BE2C (cell line): ENCODE results near the gene PKN3.
"Not testable (repeated sequence)": the region's sequence is repeated elsewhere in the genome, so short reads cannot be mapped to it uniquely, and the experiment has no call there.

Experiments
- DNase-seq: peaks from one replicate; pipeline ENCODE4 v3.0.0-alpha.2; 2020
- H3K27me3 ChIP-seq: fragments of 250-450 bp; sonication (Bioruptor Pico); 2 replicates; pipeline ENCODE4 v1.5.1; 2020; ENCODE audit warnings: mild to moderate bottlenecking
- H3K36me3 ChIP-seq: fragments of 250-450 bp; sonication (Bioruptor Pico); 2 replicates; pipeline ENCODE4 v1.5.1; 2020; ENCODE audit warnings: mild to moderate bottlenecking
- H3K4me1 ChIP-seq: fragments of 250-450 bp; sonication (Bioruptor Pico); 2 replicates; pipeline ENCODE4 v1.5.1; 2020
- H3K4me3 ChIP-seq: 2 replicates; pipeline ENCODE4 v1.5.1; 2011; ENCODE audit warnings: low read depth, low read length
- H3K9me3 ChIP-seq: fragments of 250-450 bp; sonication (Bioruptor Pico); 2 replicates; pipeline ENCODE4 v1.5.1; 2020
- CTCF ChIP-seq: IDR thresholded peaks from 2 replicates; pipeline ENCODE4 v1.5.1; 2012; ENCODE audit warnings: mild to moderate bottlenecking, low read depth, low read length

PKN3 gene

DNA sequence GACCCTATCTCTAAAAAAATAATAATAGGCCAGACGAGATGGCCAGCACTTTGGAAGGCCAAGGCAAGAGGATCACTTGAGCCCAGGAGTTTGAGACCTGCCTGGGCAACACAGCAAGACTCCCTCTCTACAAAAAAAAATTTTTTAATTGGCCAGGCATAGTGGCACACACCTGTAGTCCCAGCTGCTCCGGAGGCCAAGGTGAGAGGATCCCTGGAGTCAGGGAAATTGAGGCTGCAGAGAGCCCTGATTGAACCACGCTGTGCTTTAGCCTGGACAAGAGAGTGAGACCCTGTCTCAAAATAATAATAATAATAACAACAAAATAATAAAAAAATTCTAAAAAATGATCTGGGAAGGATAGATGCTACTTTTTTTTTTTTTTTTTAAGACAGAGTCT, 44.5 kb upstream of the PKN3 start:
- Histone ChIP-seq H3K4me3 (no peak overlapping the region), H3K27me3 (no peaks in the 10 kb centered on the region), H3K4me1 (no peaks in the 10 kb centered on the region), H3K36me3 (no peaks in the 10 kb centered on the region; the same call in 1 of the 2 replicates), H3K9me3 (no peaks in the 10 kb centered on the region)
- no peak for TF ChIP-seq CTCF
- no peak for DNase-seq

GRCh38 chr9:128666481-128666941, 35.8 kb upstream of the PKN3 start:
- H3K4me1 ChIP-seq, H3K4me3 ChIP-seq, H3K27me3 ChIP-seq, H3K36me3 ChIP-seq, DNase-seq, H3K9me3 ChIP-seq: not testable (repeated sequence)

DNA sequence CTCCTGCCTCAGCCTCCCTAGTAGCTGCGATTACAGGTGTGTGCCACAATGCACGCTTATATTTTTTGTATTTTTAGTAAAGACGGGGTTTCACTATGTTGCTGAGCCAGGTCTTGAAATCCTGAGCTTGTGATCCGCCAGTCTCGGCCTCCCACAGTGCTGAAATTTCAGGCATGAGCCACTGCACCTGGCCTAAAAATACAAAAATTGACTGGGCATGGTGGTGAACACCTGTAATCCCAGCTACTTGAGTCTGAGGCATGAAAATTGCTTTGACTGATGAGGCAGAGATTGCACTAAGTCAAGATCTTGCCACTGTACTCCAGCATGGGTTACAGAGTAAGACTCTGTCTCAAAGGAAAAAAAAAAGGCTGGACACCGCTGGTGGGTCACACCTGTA, 32.5 kb upstream of the PKN3 start:
- H3K4me1 ChIP-seq: no peaks in the 10 kb centered on the region
- H3K4me3 ChIP-seq: no peak overlapping the region
- H3K9me3 ChIP-seq: no peaks in the 10 kb centered on the region
- no peaks in the 10 kb centered on the region for H3K36me3 ChIP-seq
- DNase-seq: no peak
- H3K27me3 ChIP-seq: no peaks in the 10 kb centered on the region
- no peak for TF ChIP-seq CTCF

- no peak for DNase-seq
- H3K9me3 ChIP-seq: no peaks in the 10 kb centered on the region
- TF ChIP-seq CTCF: no peak
- H3K4me1 ChIP-seq: no peaks in the 10 kb centered on the region
- H3K36me3 ChIP-seq: no peaks in the 10 kb centered on the region
- H3K27me3 ChIP-seq: no peaks in the 10 kb centered on the region
- H3K4me3 ChIP-seq: no peak overlapping the region
Observed at GRCh38 chr9:128675382-128675781, 26.9 kb upstream of the PKN3 start.

- Histone ChIP-seq H3K4me3 (no peak overlapping the region), H3K4me1 (no peaks in the 10 kb centered on the region), H3K36me3 (no peaks in the 10 kb centered on the region), H3K27me3 (no peaks in the 10 kb centered on the region), H3K9me3 (no peaks in the 10 kb centered on the region)
- TF ChIP-seq CTCF: no peak
- no peak for DNase-seq
Observed at GRCh38 chr9:128677794-128678193, 24.5 kb upstream of the PKN3 start.

- Histone ChIP-seq H3K36me3 (no peaks in the 10 kb centered on the region), H3K4me1 (peaks cover 4% of the 10 kb centered on the region), H3K9me3 (no peaks in the 10 kb centered on the region), H3K4me3 (peak overlapping the region; percentile 66), H3K27me3 (no peaks in the 10 kb centered on the region)
- no peak for TF ChIP-seq CTCF
- DNase-seq: peak; percentile 39
Observed at GRCh38 chr9:128683340-128684064, 18.8 kb upstream of the PKN3 start.

GRCh38 chr9:128684065-128684324, 18.3 kb upstream of the PKN3 start:
- Histone ChIP-seq H3K9me3 (no peaks in the 10 kb centered on the region), H3K4me1 (peaks cover 4% of the 10 kb centered on the region), H3K36me3 (no peaks in the 10 kb centered on the region), H3K27me3 (no peaks in the 10 kb centered on the region), H3K4me3 (peak overlapping the region; percentile 66)
- TF ChIP-seq CTCF: no peak
- DNase-seq: no peak
